ENCODE results near the gene KDM4C. TPM values are rescaled to one million over a fixed set of nuclear protein-coding genes. Genes with fewer than 3 reads are reported as not detected.

KDM4C gene
- total RNA-seq, 1 donor from 2014 or later: 14.7 TPM

- TF ChIP-seq, protein P1, sequence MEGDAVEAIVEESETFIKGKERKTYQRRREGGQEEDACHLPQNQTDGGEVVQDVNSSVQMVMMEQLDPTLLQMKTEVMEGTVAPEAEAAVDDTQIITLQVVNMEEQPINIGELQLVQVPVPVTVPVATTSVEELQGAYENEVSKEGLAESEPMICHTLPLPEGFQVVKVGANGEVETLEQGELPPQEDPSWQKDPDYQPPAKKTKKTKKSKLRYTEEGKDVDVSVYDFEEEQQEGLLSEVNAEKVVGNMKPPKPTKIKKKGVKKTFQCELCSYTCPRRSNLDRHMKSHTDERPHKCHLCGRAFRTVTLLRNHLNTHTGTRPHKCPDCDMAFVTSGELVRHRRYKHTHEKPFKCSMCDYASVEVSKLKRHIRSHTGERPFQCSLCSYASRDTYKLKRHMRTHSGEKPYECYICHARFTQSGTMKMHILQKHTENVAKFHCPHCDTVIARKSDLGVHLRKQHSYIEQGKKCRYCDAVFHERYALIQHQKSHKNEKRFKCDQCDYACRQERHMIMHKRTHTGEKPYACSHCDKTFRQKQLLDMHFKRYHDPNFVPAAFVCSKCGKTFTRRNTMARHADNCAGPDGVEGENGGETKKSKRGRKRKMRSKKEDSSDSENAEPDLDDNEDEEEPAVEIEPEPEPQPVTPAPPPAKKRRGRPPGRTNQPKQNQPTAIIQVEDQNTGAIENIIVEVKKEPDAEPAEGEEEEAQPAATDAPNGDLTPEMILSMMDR (IDR thresholded peaks at IDR 0.05; ENCODE audit: insufficient read depth, low read length, poor library complexity, severe bottlenecking): no peak
- Histone ChIP-seq H3K27me3 (ENCODE audit: control insufficient read depth, insufficient read depth, low read length) (no peaks in the 10 kb centered on the region), H3K4me3 (ENCODE audit: low read depth, low read length) (no peak overlapping the region), H3K36me3 (ENCODE audit: control insufficient read depth, insufficient read depth, low read length) (no peaks in the 10 kb centered on the region)
- DNase-seq (ENCODE audit: low read depth): peak; percentile 90
Observed at GRCh38 chr9:6931913-6932312, 174.1 kb downstream of the KDM4C start.

DNA sequence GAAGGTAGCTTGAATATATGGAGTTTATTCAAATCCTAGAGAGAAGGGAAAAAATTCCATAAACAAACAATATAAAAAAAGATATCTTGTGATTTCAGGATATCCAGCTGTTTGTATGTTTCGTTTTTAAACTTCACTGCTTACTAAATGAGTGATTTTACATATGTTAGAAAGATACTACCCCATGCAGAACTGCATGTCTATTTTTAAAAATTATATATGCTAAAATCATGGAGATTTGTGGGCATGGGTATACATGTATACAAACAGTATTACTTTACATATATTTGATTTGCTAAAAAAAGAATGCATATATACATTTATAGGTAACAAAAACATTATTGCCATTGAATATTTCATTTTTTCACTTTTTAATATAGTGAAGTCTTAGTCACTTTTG, 178.3 kb downstream of the KDM4C start:
- TF ChIP-seq, protein P1 (IDR thresholded peaks at IDR 0.05; ENCODE audit: insufficient read depth, low read length, poor library complexity, severe bottlenecking): no peak
- DNase-seq (ENCODE audit: low read depth): no peak
- Histone ChIP-seq H3K36me3 (ENCODE audit: control insufficient read depth, insufficient read depth, low read length) (no peaks in the 10 kb centered on the region), H3K4me3 (ENCODE audit: low read depth, low read length) (no peak overlapping the region), H3K27me3 (ENCODE audit: control insufficient read depth, insufficient read depth, low read length) (no peaks in the 10 kb centered on the region)

DNA sequence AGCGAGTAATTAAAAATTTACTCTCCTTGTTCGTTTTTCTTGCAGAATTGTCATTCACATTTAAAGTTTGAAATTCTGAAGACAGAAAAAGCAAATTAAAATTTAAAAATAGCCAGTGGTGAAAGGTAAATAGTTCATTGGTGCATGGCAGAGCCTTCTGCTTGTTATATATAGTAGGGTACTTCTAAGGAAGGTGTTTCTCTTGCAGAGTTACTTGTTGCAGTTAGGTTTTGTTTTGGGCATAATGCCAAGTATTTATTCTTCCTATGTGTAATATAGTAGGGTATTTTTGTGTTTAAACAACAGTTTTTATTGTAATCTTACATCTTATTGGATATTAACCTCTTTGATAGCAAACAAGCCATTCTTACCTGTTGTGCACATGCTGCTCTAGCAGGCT, 179.4 kb downstream of the KDM4C start:
- H3K4me3 ChIP-seq (ENCODE audit: low read depth, low read length): no peak overlapping the region
- H3K36me3 ChIP-seq (ENCODE audit: control insufficient read depth, insufficient read depth, low read length): no peaks in the 10 kb centered on the region
- DNase-seq (ENCODE audit: low read depth): no peak
- no peaks in the 10 kb centered on the region for H3K27me3 ChIP-seq (ENCODE audit: control insufficient read depth, insufficient read depth, low read length)
- TF ChIP-seq, protein P1 (IDR thresholded peaks at IDR 0.05; ENCODE audit: insufficient read depth, low read length, poor library complexity, severe bottlenecking): no peak

DNA sequence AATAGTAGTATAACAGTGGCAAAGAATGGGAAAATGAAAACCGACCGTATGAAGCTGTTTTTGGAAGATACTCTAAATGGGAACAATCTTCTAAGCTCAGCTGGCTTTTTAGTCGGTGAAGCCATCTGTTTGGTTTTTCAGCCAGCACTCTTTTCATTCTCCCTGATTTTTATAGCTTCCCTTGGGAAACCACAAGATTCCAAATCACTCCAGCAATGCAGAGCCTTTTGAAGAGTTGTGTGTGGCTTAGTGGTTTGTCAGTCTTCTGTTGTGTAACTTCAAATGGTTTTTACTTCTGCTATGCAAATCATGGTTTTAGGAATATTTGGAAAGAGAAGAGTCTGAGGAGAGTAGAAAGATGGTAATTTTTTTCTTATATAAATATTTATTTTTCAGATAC, 180.7 kb downstream of the KDM4C start:
- no peaks in the 10 kb centered on the region for H3K36me3 ChIP-seq (ENCODE audit: control insufficient read depth, insufficient read depth, low read length)
- peak; percentile 77 for DNase-seq (ENCODE audit: low read depth)
- TF ChIP-seq, protein P1 (IDR thresholded peaks at IDR 0.05; ENCODE audit: insufficient read depth, low read length, poor library complexity, severe bottlenecking): no peak
- H3K4me3 ChIP-seq (ENCODE audit: low read depth, low read length): no peak overlapping the region
- H3K27me3 ChIP-seq (ENCODE audit: control insufficient read depth, insufficient read depth, low read length): no peaks in the 10 kb centered on the region

DNA sequence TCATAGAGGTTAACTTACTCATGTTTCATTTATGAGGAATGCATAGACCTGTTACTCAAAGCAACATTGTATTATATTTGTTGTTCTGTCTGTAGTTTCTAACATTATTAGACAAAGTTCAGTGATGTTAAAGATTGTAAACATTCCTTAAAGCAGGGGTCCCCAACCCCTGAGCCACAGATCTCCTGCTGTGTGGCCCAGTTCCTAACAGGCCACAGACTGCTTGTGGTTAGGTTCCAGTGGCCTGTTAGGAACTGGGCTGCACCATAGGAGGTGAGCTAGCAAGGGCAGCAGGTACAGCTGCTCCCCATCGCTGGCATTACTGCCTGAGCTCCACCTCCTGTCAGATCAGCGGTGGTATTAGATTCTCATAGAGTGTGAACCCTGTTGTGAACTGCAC, 181.1 kb downstream of the KDM4C start:
- no peak for DNase-seq (ENCODE audit: low read depth)
- TF ChIP-seq, protein P1 (IDR thresholded peaks at IDR 0.05; ENCODE audit: insufficient read depth, low read length, poor library complexity, severe bottlenecking): no peak
- Histone ChIP-seq H3K4me3 (ENCODE audit: low read depth, low read length) (no peak overlapping the region), H3K36me3 (ENCODE audit: control insufficient read depth, insufficient read depth, low read length) (no peaks in the 10 kb centered on the region), H3K27me3 (ENCODE audit: control insufficient read depth, insufficient read depth, low read length) (no peaks in the 10 kb centered on the region)

DNA sequence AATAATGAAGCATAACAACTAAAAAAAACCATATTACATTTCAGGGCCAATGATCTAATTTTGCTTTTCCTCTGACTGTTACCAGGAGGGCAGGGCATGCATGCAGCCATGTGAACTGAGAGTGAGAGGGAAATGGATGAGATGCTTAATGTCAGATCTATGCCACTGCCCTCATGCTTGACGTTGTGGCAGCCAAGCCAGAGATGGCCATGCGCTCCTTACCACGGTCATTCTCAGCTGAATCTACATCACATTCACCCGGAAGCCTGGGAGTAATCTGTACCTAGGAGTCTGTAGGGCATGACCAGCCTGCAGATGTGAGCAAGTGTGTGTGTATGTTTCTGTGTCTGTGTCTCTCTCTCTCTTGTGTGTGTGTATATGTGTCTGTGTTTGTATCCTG, 183.7 kb downstream of the KDM4C start:
- Histone ChIP-seq H3K36me3 (ENCODE audit: control insufficient read depth, insufficient read depth, low read length) (no peaks in the 10 kb centered on the region), H3K4me3 (ENCODE audit: low read depth, low read length) (no peak overlapping the region), H3K27me3 (ENCODE audit: control insufficient read depth, insufficient read depth, low read length) (no peaks in the 10 kb centered on the region)
- DNase-seq (ENCODE audit: low read depth): no peak
- TF ChIP-seq, protein P1 (IDR thresholded peaks at IDR 0.05; ENCODE audit: insufficient read depth, low read length, poor library complexity, severe bottlenecking): no peak

Data from kidney epithelial cell (primary cell).